NCI-H446 treated with DMSO at 0.1 percent for 48 hours (cell line): Measurements from ENCODE around the gene ADAM12.

Source experiments
- DNase-seq: peaks from one replicate; lab custom pipeline; 2025; lab: John Stamatoyannopoulos, UW

ADAM12 gene

DNA sequence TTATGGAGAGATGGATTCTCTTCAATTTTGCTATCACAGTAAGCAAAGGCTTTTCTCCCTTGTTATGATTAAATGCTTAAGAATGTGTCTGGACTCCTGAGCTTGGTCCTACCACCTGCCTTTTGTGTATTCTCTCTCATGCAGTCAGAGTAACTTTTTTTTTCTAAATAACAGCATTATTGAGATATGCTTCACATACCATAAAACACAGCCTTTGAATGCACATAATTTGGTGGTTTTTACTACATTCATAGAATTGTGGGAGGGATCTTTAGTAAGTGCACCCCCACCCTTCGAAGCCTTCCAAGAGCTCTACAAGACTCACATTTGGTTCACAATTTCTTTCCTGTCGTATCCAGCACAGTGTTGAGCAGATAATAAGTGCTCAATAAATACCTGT lies 175.5 kb downstream of the ADAM12 start:
- no peak for DNase-seq

DNA sequence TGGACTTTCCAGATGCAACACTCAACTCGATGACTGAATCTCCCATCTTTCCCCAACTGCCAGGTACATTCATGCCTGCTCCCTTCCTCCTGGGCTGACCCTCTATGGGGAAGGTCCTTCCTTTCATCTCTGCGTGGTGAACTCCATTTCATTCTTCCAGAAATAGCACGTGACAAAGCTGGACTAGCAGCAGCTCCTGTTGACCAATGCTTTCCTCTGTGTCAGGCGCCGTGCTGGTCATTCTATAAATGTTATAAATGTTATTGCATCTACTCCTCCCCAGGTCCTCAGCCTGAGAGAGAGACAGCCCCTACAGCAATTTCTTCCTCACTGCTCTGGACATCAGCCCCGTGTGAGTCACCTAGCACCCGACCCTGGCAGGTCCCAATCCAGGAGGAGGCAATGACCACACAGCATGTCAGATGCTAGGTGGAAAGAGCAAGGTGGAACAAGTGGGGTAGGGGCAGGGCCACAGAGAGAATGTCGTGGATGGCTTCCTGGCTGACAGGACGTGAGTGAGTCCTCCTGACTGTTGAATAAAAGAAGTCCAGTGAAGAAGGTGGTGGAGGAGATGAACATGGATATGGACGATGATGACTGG lies 178.1 kb downstream of the ADAM12 start:
- no peak for DNase-seq

DNA sequence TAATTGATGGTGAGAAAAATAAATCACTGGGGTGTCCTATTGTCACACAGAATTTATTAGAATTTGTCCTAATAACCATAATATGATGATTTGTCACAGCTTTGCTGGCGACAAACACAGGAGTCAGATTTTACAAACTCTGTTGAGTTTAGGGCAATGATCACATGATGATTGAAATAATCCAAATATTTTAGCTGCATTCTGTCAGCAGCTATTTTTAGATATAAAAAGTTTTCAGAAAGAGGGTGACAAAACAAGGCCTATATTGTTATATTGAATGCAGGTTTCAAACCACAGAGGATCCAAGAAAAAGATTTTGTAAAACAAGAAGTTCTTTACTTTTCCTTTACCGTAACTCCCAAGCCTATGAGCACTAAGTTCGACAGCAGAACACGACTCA lies 178.8 kb downstream of the ADAM12 start:
- no peak for DNase-seq

- DNase-seq, result no peak
These were observed 179.5 kb downstream of the ADAM12 start for GRCh38 chr10:126208726-126209302.

- no peak for DNase-seq
These were observed 180.4 kb downstream of the ADAM12 start for GRCh38 chr10:126207851-126208250.

GRCh38 chr10:126207313-126207771 lies 180.9 kb downstream of the ADAM12 start:
- DNase-seq, result no peak

DNA sequence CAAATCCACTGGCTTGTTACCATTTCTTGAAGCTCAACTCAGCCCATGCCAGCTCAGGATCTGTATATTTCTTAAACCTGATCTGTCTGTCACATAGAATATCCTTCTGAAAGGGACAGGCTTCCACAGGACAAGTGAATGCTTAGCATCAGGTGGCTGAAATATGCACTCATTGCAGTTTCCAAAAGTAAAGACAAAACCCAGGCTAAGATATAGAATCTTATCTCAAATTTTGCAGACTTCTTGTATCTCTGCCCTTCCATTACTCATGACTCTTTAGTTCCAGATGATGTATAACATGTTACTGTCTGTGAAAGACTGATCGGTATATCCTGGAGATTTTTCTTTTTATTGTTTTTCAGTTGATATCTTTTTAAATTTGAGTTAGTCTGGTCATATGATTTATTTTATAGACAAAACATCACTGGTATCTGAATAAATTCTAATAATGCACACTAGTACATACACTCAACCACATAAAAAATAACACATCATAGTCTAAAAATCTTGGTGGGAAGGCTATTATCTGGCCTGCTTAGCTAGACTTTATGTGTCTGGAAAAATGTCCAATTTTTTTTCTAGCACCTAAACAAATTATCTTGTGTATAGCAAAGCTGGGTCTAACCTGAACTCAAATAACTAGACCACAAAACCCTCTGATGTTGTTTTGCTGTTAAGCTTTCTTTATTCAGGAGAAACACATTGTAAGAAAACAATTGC lies 182.6 kb downstream of the ADAM12 start:
- no peak for DNase-seq

- DNase-seq, result no peak
These were observed 184.0 kb downstream of the ADAM12 start for GRCh38 chr10:126204320-126204719.

DNA sequence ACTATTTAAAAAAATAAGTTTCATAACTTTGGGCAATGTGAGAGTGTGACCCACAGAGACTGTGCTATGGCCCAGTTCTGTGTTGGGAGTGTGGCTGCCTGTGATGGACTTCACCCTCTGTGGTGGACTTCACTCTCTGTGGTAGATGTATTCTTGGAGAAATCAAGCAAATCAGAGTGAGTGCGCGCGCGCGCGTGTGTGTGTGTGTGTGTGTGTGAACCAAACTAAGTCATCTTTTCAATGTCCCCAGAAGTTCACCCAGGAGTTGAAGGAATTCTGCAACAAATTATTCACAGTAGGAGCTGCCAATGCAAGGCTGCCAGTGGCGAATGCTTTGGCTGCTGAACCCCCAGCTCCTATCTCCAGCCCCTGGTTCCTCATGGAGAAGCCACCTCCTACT lies 184.5 kb downstream of the ADAM12 start:
- no peak for DNase-seq

DNA sequence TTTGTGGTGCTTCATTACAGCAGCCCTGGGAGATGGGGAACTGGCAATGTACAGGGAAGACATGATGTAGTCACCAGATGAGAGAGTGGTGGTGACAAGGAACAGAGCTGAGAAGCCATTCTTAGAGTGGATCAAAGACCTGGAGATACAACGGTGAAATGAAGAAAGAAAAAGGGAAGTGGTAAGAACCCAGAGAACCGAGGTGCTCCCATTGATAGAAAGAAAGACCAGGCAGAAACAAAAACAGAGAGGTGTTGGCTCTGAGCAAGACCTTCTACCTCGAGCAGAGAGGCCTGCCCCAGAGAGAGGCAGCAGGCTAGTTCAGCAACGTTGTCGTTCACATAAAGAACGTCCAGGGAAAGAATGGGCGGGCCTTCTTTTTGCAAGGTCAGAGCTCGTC lies 186.7 kb downstream of the ADAM12 start:
- no peak for DNase-seq

DNA sequence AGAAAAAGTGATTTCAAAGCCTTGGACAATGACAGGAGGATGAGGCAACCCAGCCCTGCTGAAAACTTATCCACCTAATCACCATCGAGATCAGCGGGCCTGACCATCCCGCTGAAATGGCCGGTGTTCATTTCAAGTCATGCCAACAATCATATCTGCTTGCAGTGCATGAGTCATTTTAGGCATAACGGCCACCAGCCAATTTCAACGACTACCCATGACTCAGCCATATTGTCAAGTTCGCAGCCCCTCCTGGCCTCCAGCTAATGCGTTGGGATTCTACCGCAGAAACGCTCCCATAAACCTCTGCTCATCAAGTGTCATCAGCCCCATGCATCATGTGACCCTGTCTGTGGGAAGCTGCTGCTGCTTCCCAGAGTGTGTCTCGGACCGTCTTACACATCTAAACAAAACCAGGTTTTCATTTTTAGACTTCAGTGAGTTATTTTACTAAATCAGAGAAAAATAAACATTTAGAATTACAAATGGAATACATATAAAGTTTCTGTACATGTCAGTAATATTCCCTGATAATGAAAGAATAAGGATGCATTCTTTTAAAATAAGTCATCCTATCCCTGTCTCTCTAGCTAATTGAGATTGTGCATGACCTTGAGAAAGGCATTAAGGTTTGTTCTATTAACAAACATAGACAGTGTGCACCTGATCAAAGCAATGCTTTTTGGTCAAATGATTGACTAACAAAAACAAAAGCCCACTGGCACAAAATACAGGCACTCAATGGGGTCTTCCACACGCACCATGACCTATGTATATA lies 188.9 kb downstream of the ADAM12 start:
- DNase-seq, result no peak

DNA sequence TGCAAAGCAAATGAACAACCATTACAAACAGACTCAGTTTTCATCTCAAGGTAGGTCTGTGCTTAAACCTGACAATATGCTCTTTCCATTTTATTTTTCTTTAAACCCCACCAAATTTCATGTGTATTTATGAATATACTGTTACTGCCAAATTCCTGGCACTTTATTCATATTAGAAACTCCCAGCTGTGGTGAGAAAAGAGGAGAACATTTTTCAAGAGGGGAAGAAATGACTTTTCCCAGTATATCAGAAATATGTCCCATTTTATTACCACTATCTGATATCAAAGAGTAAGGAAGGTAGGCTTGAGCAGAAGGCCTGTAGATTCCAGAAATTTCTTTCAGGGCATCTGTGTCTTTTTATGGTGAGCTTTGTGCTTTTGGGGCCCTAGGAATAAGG lies 189.6 kb downstream of the ADAM12 start:
- no peak for DNase-seq

DNA sequence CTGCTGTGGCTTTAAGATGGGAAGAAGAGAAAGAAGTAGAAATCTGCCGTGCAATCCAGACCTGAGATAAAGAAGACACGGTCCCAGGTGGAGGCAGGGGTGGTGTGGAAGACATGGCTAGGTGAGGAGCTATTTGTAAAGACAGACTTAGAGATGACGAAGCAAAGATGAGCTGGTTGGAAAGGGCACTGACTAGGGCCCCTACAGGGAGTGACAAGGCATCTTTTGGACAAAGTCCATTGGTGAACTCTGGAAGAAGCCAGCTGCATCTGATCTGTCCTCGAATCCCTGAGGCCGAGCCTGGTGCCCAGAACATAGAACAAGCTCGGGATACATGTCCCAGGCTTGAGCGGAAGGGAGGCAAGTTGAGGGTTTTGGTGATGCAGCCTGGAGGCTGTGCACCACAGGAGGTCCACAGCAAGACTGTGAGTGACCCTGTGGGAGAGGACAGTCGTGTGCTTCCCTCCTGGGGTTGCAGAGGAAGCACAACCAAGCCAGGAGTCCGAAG lies 191.2 kb downstream of the ADAM12 start:
- DNase-seq, result no peak

DNA sequence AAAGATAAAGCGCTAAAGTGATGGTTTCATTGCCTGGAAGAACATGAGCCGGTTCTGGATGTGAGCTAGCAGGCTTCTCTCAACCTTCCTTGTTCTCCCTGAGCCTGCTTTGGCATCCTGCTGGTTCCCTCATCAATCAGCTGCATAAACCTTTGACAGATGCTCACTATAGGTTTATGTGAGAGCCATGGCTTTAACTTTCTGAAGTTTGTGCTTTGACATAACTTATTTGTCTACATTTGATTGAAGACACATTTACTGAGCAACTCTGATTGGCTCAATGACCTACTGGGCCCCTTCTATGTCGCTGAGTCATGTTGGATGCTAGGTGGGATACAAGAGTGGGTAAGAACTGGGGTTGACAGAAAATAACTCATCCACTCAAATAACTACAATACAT lies 192.0 kb downstream of the ADAM12 start:
- no peak for DNase-seq

GRCh38 chr10:126191192-126191591 lies 197.1 kb downstream of the ADAM12 start:
- no peak for DNase-seq

DNA sequence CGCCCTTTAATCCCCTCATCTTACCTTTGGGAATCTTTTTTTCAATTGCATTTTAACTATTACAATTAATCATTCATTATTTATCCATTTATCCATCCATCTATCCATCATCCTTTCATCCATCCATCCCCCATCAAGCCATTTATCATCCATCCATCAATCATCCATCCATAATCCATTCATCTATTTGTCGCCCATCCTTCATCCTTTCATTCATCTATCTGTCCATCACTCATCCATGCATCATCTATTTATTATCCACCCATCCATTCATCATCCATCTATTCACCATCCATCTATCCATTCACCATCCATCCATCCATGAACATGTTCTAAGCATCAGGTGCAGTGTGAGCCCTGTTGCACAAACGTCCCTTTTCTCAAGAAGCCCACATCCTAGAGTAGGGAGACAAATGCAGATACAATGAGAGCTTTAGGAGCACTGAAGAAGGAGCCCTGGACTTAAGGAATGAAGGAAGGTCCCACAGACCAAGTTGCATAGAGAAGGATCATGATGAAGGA lies 199.5 kb downstream of the ADAM12 start:
- DNase-seq, result no peak

DNA sequence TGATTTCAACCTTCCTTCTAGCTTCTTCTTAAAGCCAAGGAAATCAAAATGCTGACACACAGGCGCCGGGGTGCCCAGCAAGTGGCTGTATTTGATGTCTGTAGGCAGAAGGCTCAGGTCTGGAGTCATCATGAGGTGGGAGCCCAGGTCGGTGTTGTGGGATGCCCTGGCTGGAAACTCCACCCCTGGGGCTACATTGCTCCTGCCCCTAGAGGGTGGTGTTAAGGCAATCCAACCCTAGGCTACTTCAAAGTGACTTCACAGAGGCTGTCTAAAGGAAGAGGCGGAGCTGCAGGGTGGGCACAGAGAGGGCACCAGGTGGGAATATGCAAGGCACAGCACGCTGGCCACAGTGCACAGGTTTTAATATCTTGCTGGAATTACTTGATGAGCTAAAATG lies 200.9 kb downstream of the ADAM12 start:
- no peak for DNase-seq

GRCh38 chr10:126186766-126187165 lies 201.5 kb downstream of the ADAM12 start:
- DNase-seq, result no peak

GRCh38 chr10:126185676-126186447 lies 202.4 kb downstream of the ADAM12 start:
- no peak for DNase-seq

DNA sequence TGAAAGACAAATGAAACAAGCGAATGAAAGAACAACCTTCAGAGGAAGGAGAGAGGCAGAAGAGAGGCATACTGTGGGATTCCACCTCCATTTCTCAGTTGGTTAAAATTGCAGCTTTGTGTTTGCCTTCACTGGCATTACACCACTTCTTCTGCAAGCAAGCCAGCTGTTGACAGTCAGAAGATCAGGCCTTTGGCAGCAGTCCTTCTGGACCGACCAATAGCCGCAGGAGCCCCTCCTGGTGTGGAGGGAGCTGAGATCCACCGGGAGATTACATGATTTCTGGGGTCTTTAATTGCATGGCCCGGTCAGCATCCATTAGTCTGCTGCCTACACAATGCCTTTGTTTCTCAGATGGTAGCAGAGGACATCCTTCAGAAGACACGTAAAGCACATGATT lies 206.7 kb downstream of the ADAM12 start:
- no peak for DNase-seq

DNA sequence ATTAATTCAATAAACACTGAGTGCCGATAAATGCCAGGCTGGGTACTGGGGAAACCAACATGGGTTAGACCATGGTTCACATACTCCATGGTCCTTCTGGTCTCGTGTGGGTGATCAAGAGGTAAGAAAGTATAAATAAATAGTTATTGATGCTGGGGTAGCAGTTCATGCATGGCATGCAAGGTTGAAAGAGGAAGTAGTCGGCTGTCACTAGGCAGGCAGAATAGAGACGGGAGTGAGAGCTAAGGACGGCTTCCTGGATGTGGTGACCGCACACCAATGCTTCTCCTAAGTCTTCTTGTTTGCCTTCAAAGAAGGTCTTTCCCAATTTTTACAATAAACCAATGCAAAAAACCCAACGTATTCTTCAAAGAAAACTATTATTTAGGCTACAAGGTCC lies 208.6 kb downstream of the ADAM12 start:
- DNase-seq, result no peak
